AG04450 (cell line): ENCODE data around the gene MPV17. TPM values are rescaled to one million over a fixed set of nuclear protein-coding genes. Genes with fewer than 3 reads are reported as not detected.

Experiments used
- CTCF ChIA-PET: fragments of 300-600, 350-600 bp; formaldehyde crosslinking; extraction: SDS; loops from one replicate; lab custom pipeline; 2022; ENCODE audit warnings: antibody characterized with exemption, inconsistent platforms; lab: Charles Lee
- POLR2A ChIA-PET: fragments of 350-600 bp; formaldehyde crosslinking; extraction: SDS; loops from one replicate; lab custom pipeline; 2021; ENCODE audit warnings: antibody characterized with exemption, inconsistent platforms; lab: Yijun Ruan, JAX
- DNase-seq: peaks from one replicate; pipeline ENCODE4 v3.0.0-alpha.2; 2011; ENCODE audit warnings: low read depth, low spot score
- H3K27ac ChIP-seq: one replicate; pipeline ENCODE4 v1.5.1; 2012; ENCODE audit warnings: low read depth, low read length, control low read depth
- H3K27me3 ChIP-seq: one replicate; pipeline ENCODE4 v1.6.0; 2012; ENCODE audit warnings: low read length; ENCODE audit not compliant: control insufficient read depth, insufficient read depth
- H3K4me3 ChIP-seq: 2 replicates; pipeline ENCODE4 v1.5.1; 2011; ENCODE audit warnings: mild to moderate bottlenecking, low read depth, low read length, control low read depth
- H3K9me3 ChIP-seq: 2 replicates; pipeline ENCODE4 v1.5.1; 2012; ENCODE audit warnings: low read length; ENCODE audit not compliant: control insufficient read depth, insufficient read depth
- polyA plus RNA-seq: library from polyadenylated mRNA; depleted of rRNA; stranded (reverse); fragments of >200 nt; gene quantifications from 2 replicates; pipeline ENCODE4 v1.2.3, GENCODE V29; 2011
- TF ChIP-seq, protein P1 (sequence below): IDR thresholded peaks from 2 replicates; pipeline ENCODE4 v1.5.1; 2011; ENCODE audit warnings: low read depth, low read length, control low read depth, inconsistent platforms

The MPV17 gene
- polyA plus RNA-seq, 1 experiment = 183 TPM

GRCh38 chr2:27363933-27364332 is 41.0 kb upstream of the MPV17 start:
- POLR2A ChIA-PET = no interaction called here
- H3K4me3 ChIP-seq = no peak overlapping the region
- H3K27me3 ChIP-seq = no peaks in the 10 kb centered on the region
- DNase-seq = no peak
- CTCF ChIA-PET = no interaction called here
- no peaks in the 10 kb centered on the region for H3K9me3 ChIP-seq
- TF ChIP-seq, protein P1, sequence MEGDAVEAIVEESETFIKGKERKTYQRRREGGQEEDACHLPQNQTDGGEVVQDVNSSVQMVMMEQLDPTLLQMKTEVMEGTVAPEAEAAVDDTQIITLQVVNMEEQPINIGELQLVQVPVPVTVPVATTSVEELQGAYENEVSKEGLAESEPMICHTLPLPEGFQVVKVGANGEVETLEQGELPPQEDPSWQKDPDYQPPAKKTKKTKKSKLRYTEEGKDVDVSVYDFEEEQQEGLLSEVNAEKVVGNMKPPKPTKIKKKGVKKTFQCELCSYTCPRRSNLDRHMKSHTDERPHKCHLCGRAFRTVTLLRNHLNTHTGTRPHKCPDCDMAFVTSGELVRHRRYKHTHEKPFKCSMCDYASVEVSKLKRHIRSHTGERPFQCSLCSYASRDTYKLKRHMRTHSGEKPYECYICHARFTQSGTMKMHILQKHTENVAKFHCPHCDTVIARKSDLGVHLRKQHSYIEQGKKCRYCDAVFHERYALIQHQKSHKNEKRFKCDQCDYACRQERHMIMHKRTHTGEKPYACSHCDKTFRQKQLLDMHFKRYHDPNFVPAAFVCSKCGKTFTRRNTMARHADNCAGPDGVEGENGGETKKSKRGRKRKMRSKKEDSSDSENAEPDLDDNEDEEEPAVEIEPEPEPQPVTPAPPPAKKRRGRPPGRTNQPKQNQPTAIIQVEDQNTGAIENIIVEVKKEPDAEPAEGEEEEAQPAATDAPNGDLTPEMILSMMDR = no peak
- H3K27ac ChIP-seq = no peak overlapping the region

- no peak overlapping the region for H3K27ac ChIP-seq
- ChIA-PET CTCF (interaction anchor here (1.3 kb wide), 1 partner anchor 9 kb away, joined by 6 read pairs; no protein-coding TSS in a partner anchor), POLR2A (no interaction called here)
- no peaks in the 10 kb centered on the region for H3K9me3 ChIP-seq
- H3K27me3 ChIP-seq = no peaks in the 10 kb centered on the region
- no peak for DNase-seq
- TF ChIP-seq, protein P1 = no peak
- H3K4me3 ChIP-seq = no peak overlapping the region
Measured at GRCh38 chr2:27362678-27363420, 40.0 kb upstream of the MPV17 start.

DNA sequence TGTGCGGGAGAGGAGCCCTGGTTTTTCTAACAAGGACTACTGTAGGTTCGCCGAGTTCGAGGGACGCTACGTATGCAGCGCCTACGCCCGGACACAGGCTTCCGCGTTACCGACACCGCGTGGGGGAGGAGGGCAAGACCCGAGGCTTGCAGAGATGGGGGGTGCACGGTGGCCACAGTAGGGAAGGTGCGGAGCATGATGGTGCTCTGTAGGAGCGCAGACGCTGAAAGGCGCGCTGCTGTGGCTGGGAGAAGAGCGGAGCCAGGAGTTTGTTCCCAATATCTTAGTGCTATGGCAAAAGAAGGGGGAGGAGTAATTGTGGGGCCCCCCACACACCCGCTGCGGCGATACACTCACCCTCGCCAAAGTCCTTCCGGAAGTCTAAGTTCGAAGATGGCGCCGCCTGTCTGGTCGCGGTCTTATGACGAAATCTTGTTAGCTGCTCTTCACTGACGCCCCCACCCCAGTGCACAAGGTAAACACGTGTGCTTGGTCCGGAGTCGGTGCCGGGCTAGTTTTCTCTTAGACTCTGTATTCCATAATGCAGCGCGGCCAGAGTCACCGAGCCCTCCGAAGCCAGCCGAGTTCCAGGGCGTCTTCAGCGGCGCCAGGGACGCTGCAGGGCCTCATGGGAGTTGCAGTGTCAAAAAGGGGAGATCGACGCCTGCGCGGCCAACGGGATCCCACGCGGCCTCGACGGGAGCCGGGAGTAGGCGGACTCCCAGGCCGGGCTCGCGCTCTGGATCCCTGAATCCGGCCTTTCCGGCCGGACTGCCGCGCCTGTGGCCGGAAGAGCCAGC is 33.7 kb upstream of the MPV17 start, which contains the start of gene GTF3C2:
Gene GTF3C2, minus strand, starts transcription at position 383 of the 800 bp plus-strand sequence. CDS start 13,210 bp downstream, outside the sequence.
- ChIA-PET POLR2A (interaction anchor here (0.8 to 2.2 kb wide), 9 partner anchors 10 to 307 kb away, joined by 3 to 35 read pairs (median 4); partner anchors contain the start of genes CCDC121, EIF2B4, GPN1 and MPV17), CTCF (interaction anchor here (0.6 to 1.8 kb wide), 3 partner anchors 13 to 84 kb away, joined by 3 to 5 read pairs (median 3); partner anchors contain the start of genes EIF2B4 and MPV17)
- Histone ChIP-seq H3K9me3 (no peaks in the 10 kb centered on the region; the same call in 1 of the 2 replicates), H3K27ac (peak within 1 kb of the TSS; percentile 96), H3K27me3 (no peaks in the 10 kb centered on the region), H3K4me3 (peak within 1 kb of the TSS; percentile 98)
- peak; percentile 90 for DNase-seq
- TF ChIP-seq, protein P1 = no peak

DNA sequence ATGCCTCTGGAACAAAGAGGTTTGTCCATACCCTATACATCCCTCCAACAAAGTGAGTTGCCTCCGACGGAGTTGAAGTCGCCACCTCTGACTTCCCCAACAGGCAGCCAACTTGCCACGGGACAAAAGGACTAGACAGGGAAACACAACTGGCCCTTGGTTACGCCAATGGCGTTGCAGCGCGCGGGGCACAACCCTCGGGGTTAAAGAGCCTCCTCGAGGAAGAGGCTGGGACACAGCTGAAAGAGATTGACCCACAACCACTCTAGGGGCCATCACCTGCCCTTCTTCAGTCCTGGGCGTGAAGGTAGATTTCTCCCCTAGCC is 33.1 kb upstream of the MPV17 start:
- TF ChIP-seq, protein P1 = no peak
- Histone ChIP-seq H3K27me3 (no peaks in the 10 kb centered on the region), H3K9me3 (no peaks in the 10 kb centered on the region; the same call in 1 of the 2 replicates), H3K4me3 (peak overlapping the region; percentile 98), H3K27ac (peak overlapping the region; percentile 96)
- ChIA-PET POLR2A (interaction anchor here (0.8 to 2.2 kb wide), 8 partner anchors 10 to 307 kb away, joined by 3 to 35 read pairs (median 5); partner anchors contain the start of genes EIF2B4, MPV17, NRBP1 and SLC4A1AP), CTCF (interaction anchor here (1.8 kb wide), 1 partner anchor 33 kb away, joined by 5 read pairs; the partner anchor contains the start of gene MPV17)
- no peak for DNase-seq
